ENCODE measurements around the gene FAM114A1.
"Not testable (repeated sequence)": the region's sequence is repeated elsewhere in the genome, so short reads cannot be mapped to it uniquely, and the experiment has no call there.

The FAM114A1 gene

DNA sequence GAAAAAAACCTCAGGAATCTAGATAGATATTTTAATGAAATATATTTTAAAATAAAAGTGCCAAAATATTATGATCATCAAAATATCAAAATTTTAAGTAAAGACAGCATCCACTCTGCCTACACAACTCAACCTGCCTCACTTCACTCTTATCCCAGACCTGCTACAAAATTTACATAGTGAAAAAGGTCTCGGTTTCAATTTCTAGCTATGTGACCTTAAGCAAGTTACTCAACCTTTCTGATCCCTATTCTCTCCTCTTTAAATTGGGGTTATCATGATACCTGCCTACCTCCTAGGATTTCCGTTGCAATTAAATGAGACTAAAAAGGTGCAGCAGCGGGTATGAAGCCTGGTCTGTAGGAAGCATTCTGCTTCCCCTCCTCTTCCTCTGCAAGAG lies 72.9 kb downstream of the FAM114A1 start:
- FAIRE-seq, result no peak

DNA sequence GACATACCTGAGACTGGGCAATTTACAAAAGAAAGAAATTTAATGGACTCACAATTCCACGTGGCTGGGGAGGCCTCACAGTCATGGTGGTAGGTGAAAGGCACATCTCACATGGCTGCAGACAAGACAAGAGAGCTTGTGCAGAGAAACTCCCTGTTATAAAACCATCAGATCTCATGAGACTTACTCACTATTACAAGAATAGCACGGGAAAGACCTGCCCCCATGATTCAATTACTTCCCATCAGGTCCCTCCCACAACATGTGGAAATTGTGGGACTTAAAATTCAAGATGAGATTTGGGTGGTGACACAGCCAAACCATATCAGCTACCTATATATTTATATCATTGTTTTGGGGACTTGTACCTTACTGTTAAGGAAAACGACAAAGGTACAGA lies 74.3 kb downstream of the FAM114A1 start:
- not testable (repeated sequence) for FAIRE-seq

DNA sequence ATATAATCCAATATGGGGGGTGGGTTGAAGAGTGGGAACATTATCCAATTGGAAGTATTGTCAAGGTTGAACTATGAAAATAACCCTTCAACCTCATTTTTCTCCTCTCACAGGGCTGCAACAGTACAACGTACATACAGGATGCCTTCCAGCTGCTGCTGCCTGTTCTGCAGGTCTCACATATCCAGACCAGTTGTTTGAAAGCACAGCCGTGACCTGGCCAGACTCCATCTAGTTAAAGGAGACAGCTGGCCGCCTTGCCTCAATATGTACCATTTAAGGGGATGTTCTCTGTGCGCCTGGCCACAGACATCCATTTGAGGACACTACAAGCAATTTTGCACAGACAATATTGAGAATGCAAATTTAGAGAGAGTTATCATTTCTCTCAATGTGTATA lies 75.7 kb downstream of the FAM114A1 start:
- FAIRE-seq, result no peak

DNA sequence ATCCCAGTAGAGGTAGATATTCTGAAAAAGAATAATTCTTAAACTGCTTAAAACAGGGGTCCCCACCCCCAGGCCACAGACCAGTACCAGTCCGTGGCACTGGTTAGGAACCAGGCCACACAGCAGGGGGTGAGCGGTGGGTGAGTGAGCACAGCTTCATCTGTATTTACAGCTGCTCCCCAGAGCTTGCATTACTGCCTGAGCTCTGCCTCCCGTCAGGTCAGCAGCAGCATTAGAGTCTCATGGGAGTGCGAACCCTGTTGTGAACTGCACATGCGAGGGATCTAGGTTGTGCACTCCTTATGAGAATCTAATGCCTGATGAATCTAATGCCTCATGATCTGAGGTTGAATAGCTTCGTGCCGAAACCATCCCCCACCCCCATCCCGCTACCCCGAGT lies 76.8 kb downstream of the FAM114A1 start:
- no peak for FAIRE-seq

DNA sequence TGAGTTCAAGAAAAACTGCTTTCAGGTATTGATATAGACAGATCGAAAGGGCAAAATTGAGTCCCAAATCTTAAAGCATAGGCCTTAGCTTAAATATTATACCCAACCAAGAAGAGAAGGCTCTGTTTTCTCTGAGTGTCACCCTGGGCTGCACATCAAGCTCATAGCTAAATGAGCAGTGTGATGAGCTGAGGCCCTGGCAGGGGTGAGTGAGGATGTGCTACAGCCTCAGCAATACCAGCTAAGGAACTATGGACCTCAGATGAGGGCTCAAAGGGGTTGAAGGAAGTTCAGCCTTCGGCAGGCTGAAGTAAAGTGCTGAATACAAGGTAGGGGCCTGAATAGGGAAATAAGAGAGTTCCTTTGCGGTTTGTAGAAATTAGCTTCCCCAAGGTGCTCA lies 79.3 kb downstream of the FAM114A1 start:
- no peak for FAIRE-seq

DNA sequence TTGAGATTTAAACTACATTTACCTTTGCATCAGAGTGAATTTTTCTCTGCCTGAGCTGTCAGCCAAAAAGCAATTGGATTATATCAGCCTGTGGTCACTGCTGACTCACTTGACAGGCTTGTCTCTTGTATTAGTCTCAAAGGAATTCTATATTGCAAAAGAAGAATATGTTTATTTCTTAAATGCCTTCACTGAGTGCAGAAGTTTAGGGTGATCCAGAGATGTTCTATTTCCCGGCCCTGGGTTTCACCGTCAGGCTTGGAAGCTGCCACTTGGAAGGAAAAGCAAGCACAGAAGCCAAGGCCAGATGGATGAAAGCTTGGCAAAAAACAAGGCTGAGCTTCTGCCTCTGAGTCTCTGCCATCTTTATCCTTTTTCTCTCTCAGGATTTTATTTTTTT lies 80.9 kb downstream of the FAM114A1 start:
- no peak for FAIRE-seq

DNA sequence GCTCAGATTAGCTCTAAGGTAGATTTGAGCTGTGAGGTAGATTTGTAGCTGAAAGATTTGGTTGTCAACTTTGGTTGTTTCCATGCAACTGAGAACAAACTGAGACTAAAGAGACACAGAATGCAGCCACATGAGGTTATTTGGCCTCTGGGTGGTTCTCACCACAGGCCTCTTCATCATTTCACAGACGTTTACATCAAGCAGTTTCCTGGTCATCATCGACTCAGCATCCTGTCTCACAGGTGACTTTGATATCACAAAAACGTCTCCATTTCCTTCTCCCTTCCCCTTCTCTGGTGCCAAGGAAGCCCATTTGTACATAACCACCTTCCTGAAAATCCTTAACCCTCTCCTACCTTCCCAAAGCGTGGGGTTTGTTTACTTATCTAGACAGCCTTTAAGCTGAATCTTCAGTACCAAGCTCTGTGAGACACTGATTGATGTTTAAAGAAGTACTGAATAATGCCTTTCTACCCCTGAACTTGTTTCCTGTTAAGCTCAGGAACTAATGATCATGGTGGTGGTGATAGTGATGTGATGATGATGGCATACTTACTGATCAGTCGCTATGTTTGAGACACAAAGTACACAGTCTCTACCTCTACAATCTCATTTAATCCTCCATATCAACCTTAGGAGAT lies 81.9 kb downstream of the FAM114A1 start:
- no peak for FAIRE-seq

DNA sequence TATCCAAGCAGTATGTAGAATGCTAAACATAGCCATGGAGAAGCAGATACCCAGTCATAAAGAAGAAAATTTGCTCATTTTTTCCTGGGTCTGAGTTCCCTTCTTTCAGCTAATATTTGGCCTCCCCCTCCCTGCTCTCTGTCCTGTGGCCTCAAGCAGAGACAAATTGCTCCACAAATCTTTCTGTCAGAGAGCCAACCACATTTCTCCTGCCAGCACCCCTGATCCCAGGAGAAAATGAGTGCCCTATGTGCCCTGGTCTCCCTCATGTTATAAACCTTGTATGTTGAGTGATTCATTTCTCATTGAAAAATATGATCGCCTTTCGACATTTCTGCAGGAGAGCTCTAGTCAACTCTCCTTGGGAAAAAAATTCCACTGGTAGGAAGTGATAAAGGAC lies 82.6 kb downstream of the FAM114A1 start:
- FAIRE-seq, result no peak

DNA sequence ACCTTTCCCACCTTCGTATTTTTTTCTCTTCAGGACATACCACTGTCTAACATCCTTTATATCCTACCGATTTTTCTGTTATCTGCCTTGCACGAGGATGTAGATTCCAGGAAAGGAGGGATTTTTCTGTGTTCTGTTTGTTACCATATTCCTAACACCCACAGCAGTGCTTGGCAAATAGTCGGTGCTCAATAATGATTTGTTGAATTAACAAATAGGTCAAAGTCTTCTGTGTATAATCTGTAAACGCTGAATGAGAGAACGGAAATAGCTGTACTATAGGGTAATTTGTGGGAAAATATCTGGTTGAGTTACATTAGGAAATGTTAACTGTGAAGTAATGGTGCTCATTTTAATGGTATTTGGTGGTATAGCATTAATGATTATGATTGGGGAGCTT lies 83.1 kb downstream of the FAM114A1 start:
- FAIRE-seq, result no peak

DNA sequence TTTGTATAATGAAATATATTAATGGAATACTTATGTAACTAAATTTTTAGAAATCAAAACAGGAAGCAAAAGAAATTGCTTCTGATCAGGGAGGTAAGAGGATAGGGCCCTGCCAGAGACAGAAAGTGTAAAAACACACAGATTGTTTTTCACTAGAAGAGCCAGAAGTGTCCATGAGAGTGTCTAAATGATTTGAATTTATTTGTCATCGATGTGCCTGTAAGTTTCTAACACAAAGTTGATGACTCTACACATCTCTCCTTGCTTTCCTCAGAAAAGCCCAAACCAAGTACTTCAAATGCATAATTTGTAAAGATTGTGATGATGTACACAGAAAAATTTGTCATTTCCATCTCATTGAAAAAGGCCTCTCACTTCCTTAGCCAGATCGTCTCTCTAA lies 84.0 kb downstream of the FAM114A1 start:
- no peak for FAIRE-seq

DNA sequence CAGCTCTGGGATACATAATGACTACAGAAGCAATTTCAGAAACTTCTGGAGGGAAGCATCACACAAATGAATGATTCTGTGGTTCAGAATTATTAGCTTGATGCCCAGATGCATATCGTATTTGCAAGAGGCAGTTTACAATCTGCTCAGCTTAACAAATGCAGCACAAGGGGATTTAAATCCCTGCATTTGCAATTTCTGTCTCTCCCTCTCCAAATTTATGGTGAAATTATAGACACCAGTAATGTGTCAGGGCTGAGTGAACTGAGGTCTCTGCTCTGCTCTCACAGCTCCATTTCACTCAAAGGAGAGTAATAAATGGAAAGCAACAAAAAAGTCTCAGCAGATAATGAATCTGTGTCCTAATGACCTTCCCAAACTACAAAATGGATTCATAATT lies 84.4 kb downstream of the FAM114A1 start:
- no peak for FAIRE-seq

DNA sequence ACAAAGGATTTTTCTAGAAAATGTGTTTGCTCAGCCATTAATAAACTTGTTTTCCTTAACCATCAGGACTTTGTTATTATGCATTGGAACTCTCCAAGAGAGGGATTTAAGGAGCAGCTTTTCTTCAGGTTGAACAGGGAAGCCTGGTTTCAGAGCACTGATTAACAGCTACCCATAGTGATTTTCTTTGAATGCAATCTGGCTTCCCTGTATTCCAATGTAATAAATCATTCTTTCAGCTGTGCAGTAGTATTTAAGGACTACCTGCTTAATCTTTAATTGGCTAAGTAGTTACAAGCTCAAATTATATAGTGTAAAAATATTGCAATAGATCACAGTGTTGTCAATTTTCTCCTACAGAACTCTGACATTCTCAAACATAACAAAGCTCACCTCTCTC lies 87.1 kb downstream of the FAM114A1 start:
- FAIRE-seq, result no peak

DNA sequence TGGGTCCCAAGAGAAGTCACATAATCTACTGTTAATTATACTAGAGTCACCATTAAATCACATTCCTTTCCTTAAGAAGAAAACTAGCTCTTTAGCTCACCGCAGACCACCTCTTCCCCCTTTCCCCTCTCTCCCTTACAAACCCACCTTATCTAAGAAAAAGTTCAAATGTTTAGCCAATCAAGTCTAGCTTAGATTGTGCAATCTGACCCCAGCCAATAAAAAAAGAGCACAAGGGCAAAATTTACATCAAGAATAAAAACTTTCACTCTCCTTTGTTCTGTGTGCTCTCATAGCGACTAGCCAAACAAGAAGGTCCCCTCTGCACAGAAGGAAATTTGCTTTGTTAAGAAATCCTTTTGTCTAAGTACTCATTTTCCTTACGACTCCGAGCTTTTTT lies 88.4 kb downstream of the FAM114A1 start:
- no peak for FAIRE-seq

DNA sequence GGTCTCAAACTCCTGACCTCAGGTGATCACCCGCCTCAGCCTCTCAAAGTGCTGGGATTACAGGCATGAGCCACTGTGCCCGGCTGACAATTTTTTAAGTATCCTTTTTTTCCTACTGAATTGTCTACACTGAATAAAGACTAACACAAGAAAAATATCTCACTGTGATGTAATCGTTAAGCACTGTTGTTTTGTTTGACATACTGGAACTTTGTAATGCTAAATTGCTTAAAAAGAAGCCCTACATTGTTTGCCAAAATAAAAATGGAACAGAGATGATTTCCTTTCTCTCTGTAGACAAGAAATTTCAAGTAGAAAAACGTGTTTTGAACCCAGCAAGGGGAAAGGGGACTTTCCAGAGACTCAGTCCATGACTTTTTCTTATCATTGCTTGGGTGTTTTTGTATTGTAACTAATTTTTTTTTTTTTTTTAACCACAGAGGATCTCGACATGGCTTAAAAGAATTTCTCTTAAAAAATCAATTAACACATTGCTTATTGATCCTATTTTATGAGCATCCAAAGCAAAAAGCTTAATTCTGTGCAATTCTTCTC lies 89.7 kb downstream of the FAM114A1 start:
- no peak for FAIRE-seq

DNA sequence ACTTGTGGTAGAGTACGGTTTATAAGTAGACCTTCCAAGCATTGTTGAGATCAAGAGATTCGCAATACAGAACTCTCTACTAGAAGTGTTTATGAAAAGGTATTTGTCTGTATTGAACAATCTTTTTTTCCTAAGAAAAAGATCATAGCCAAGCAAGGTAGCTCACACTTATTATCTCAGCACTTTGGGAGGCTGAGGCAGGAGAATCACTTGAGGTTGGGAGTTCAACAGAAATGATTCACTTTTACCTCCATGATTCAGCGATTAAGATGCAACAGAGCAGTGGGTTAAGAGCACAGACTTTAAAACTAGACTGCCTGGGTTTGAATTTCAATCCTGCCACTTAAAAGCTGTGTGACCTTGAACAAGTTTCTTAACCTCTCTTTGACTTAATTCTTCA lies 90.3 kb downstream of the FAM114A1 start:
- FAIRE-seq, result no peak

DNA sequence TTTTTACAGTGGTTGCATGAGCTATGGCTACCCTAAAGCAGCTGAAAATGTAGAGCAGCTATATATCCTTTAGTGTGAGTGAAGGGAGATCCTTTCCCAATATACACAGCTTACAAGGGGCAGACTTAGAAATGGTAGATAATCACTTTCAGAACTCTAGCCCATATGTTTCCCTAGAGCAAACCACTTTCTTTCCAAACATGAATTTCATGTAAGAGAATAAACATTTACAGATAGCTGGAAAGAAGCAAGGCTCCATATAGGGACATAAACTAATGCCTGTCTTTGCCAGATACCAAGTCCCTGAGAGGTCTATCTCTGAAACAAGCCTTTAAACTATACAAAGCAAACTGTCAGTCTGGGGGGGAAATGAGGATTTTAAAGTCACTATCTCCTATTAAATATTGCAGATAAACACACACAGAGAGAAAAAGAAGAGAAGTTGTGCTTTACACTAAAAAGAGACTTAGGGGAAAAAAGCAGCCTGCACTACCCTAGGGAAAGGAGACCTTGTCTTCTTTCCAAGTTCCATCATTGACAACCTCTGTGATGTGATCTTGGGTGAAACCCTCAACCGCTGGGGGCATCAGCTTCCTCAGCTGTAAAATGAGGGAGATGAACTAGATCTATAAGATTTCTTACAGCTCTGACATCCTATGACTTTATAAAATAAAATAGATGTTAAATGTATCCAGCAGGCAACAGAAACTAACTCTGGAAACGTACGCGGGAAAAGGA lies 91.0 kb downstream of the FAM114A1 start:
- FAIRE-seq, result no peak

DNA sequence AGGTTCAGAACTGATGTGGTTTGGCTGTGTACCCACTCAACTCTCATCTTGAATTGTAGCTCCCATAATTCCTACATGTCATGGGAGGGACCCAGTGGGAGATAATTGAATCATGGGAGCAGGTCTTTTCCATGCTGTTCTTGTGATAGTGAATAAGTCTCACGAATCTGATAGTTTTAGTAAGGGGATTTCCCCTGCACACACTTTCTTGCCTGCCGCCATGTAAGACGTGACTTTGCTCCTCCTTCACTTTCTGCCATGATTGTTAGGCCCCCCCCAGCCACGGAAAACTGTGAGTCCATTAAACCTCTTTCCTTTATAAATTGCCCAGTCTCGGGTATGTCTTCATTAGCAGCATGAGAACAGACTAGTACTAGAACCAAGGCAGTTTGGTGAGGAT lies 91.6 kb downstream of the FAM114A1 start:
- FAIRE-seq, result not testable (repeated sequence)

DNA sequence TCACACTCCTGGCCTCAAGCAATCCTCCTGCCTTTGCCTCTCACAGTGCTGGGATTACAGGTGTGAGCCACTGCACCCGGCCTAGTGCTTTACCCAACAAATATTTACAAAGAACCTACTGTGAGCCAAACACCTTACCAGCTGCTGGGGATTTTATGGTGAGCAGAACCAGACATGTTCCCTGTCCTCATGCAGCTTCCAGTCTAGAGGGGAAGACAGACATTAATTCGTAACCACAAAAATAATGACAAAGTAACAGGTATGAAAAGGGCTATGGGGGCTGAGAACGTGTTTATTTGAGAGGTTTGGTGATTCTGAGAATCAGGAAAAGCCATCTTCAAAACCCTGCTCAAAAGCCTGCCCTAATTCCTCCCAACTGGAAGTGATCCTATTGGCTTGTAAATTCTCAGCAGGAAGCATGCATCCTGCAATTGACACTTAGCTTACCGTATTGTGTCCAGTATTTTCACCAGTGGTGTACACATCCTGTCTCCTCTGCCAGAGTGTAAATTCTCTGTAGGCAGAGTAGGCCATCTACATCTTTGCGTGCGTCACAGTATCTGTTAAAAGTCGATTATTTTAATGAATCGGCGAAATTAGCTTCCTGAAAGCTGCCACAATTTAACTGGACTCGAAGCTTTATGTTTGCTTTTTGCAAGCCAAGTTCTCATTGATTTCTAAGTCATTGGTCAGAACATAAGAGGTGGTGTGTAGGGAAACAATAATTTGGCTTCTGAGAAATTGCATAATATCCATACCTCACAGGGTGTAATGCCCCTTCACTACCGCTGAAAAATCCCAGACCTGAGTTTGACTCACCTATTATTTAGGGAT lies 97.6 kb downstream of the FAM114A1 start:
- no peak for FAIRE-seq

DNA sequence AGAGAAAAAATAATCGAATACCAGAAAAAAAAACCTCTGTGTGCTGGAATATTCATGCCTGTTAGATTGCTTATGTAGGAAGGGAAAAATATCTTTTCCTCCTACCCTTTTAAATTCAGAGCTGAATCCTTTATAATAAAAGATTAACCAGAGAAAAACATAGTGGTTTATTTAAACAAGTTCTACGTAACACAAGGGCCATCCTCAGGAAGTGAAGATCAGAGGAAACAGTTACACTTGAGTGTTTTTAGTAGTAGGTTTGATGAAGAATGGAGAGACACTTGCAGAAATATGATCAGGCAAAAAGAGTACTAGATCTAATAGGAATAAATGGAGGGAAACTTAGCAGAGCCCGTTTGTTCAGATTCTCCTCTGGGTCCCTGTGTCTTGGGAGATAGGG lies 98.3 kb downstream of the FAM114A1 start:
- FAIRE-seq, result no peak

DNA sequence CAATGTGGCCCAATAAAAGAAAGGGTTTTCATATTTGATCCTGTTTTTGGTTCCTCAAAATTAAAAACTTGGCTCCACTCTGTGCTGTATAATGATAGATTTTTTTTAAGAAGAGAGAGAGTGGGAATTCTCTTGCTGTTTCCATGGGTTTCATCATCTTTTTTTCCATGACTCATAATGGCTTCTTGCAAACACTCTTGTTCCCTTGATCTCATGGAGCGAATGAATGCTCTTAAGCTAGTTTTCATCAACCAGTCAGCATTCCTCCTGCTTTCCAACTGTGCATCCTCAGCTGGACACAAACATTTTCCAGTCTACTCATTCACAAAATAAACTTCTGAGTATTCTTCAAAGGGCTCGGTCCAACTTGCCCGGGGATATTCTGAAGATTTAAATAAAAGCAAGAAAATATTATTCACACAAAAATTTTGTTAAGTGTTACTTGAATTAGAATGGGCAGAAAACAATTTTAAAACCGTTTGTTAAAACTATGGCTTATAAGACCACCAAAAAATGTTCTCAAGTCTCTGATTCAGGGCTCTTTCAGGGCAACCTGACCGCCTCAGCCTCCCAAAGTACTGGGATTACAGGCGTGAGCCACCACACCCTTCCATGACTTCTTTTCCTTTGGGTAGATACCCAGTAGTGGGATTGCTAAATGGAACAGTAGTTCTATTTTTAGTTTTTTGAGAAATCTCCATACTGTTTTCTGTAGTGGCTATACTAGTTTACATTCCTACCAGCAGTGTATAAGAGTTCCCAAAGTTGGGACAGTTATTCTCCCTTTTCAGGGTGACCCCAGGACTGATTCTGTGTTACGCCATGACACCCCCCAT lies 99.9 kb downstream of the FAM114A1 start:
- FAIRE-seq, result no peak

DNA sequence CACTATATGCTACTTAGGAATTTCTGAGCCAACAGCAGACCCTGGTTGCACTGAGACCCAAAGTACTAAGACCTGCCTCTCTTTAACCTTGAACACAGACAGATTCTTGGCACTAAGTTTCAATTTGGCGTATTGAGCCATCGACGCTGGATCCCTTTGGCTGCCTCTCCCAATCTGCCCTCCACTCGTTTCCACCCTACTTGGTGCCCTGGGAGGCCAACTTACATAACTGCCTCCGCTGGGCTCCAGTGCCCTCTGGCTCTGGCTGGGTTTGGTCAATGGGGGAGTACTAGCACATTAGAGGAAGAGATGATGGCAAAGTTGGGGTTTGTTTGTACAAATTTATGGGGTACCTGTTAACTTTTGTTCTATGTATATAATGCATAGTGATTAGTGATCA lies 101.1 kb downstream of the FAM114A1 start:
- no peak for FAIRE-seq

DNA sequence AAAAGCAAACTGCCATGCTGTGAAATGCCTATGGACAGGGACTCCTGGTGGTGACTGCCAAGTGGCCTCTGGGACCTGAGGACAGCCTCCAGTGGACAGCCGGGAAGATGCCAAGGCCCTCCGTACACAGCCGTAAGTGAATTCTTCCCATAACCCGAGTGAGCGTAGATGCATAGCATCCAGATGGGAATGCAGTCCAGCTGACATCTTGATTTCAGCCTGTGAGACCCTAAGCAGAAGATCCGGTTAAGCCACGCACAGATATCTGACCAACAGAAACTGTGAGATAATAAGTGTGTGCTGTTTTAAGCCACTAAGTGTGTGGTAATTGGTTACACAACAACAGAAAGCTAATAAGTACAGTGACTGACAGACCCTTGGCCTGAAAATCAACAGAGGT lies 108.7 kb downstream of the FAM114A1 start:
- FAIRE-seq, result no peak

DNA sequence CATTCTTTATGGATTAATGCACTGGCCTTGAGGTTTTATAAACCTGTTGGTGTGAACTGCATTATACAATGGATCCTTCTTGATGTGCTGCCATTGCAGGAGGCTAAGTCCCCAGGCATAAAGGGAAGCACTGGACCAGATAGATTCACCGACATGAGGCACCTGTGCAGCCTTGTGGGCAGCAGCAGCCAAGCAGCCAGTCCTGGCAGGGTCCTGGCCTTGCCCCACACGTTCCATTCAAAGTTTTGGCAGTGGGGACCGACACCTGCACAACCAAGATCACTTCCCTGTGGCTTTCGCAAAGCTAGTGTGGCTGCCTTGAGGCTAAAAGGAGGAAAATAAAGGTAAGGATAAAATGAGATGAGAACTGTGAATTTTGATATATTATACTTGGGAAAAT lies 111.5 kb downstream of the FAM114A1 start:
- FAIRE-seq, result no peak
